DOHH2 (cell line): ENCODE measurements around the gene HRC.

Source experiments
- EZH2phosphoT487 ChIP-seq: fragments of 200-600 bp; sonication (generic); IDR thresholded peaks from 2 replicates; pipeline ENCODE4 v1.6.1; 2017; ENCODE audit warnings: borderline replicate concordance, mild to moderate bottlenecking, antibody characterized with exemption, low read length, moderate library complexity, mixed read lengths
- TF ChIP-seq, protein P1 (sequence below): fragments of 200-600 bp; sonication (generic); IDR thresholded peaks from one replicate; pipeline ENCODE4 v1.5.1; 2014; ENCODE audit warnings: antibody characterized with exemption, mild to moderate bottlenecking, low read depth, low read length; ENCODE audit not compliant: poor library complexity, severe bottlenecking

GRCh38 chr19:49148784-49149651 is 6.2 kb downstream of the HRC start:
- TF ChIP-seq, protein P1, sequence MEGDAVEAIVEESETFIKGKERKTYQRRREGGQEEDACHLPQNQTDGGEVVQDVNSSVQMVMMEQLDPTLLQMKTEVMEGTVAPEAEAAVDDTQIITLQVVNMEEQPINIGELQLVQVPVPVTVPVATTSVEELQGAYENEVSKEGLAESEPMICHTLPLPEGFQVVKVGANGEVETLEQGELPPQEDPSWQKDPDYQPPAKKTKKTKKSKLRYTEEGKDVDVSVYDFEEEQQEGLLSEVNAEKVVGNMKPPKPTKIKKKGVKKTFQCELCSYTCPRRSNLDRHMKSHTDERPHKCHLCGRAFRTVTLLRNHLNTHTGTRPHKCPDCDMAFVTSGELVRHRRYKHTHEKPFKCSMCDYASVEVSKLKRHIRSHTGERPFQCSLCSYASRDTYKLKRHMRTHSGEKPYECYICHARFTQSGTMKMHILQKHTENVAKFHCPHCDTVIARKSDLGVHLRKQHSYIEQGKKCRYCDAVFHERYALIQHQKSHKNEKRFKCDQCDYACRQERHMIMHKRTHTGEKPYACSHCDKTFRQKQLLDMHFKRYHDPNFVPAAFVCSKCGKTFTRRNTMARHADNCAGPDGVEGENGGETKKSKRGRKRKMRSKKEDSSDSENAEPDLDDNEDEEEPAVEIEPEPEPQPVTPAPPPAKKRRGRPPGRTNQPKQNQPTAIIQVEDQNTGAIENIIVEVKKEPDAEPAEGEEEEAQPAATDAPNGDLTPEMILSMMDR: no peak
- no peak for TF ChIP-seq EZH2phosphoT487
